ENCODE results near the gene TIPIN. TPM values are rescaled to one million over a fixed set of nuclear protein-coding genes. Genes with fewer than 3 reads are reported as not detected.

The TIPIN gene
- total RNA-seq, 1 experiment from 2014 or later = 22.8 TPM

DNA sequence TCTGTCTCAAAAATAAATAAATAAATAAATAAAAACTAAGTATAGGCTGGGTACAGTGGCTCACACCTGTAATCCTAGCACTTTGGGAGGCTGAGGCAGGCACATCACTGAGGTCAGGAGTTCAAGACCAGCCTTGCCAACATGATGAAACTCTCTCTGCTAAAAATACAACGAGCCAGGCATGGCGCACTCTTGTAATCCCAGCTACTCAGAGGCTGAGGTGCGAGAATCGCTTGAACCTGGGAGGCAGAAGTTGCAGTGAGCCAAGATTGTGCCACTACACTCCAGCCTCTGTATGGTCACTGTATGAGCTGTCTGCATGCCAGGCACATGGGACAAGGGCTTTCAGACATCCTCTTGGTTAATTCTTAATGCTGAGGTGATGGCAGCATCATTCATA lies 28.7 kb downstream of the TIPIN start:
- Mint-ChIP-seq H3K9me3 (ENCODE audit: unreplicated experiment) (no peaks in the 10 kb centered on the region), H3K4me3 (ENCODE audit: unreplicated experiment) (no peak overlapping the region), H3K4me1 (ENCODE audit: low read depth, unreplicated experiment) (no peaks in the 10 kb centered on the region), H3K27ac (ENCODE audit: unreplicated experiment) (no peak overlapping the region), H3K27me3 (ENCODE audit: insufficient read depth, unreplicated experiment) (no peaks in the 10 kb centered on the region), H3K36me3 (ENCODE audit: insufficient read depth, unreplicated experiment) (peaks cover 71% of the 10 kb centered on the region)
- Histone ChIP-seq H3K4me1 (no peaks in the 10 kb centered on the region), H3K27me3 (replicated peaks; ENCODE audit: control insufficient read depth, insufficient read depth, low read length) (no peaks in the 10 kb centered on the region), H3K9me3 (no peaks in the 10 kb centered on the region), H3K36me3 (ENCODE audit: control insufficient read depth, insufficient read depth, low read length) (no peaks in the 10 kb centered on the region; the same call in 1 of the 2 replicates), H3K4me3 (ENCODE audit: low read depth, low read length) (no peak overlapping the region)
- TF ChIP-seq, protein P1, sequence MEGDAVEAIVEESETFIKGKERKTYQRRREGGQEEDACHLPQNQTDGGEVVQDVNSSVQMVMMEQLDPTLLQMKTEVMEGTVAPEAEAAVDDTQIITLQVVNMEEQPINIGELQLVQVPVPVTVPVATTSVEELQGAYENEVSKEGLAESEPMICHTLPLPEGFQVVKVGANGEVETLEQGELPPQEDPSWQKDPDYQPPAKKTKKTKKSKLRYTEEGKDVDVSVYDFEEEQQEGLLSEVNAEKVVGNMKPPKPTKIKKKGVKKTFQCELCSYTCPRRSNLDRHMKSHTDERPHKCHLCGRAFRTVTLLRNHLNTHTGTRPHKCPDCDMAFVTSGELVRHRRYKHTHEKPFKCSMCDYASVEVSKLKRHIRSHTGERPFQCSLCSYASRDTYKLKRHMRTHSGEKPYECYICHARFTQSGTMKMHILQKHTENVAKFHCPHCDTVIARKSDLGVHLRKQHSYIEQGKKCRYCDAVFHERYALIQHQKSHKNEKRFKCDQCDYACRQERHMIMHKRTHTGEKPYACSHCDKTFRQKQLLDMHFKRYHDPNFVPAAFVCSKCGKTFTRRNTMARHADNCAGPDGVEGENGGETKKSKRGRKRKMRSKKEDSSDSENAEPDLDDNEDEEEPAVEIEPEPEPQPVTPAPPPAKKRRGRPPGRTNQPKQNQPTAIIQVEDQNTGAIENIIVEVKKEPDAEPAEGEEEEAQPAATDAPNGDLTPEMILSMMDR (IDR thresholded peaks at IDR 0.05; ENCODE audit: insufficient read depth in 1 of 2, low read depth in 1 of 2, low read length in 1 of 2, severe bottlenecking in 1 of 2, unreplicated experiment in 1 of 2) = no peak
- no peak for DNase-seq
- POLR2A ChIA-PET = no interaction called here
- BruUV-seq (replicated peaks) = no TSS peak
- CTCF ChIA-PET = no interaction called here
- intact Hi-C loops (cut with micrococcal nuclease; ENCODE audit: unreplicated experiment) = no loop called here

DNA sequence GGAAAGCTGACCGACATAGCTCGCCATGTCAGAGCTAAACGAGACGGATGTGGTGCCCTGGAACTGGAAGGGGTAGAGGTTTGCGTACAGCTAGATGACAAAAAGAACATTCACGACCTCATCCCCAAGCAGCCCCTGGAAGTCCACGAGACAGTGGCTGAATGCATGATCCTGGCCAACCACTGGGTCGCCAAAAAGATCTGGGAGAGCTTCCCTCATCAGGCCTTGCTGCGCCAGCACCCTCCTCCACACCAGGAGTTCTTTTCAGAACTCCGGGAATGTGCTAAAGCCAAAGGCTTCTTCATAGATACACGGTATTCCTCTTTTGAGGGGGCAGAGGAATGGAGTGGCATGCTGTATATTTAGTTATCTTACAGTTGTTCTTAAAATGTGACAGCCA lies 30.4 kb downstream of the TIPIN start:
- H3K36me3 ChIP-seq (ENCODE audit: control insufficient read depth, insufficient read depth, low read length) = no peaks in the 10 kb centered on the region; the same call in 1 of the 2 replicates
- H3K4me3 ChIP-seq (ENCODE audit: low read depth, low read length) = no peak overlapping the region
- Mint-ChIP-seq H3K9me3 (ENCODE audit: unreplicated experiment) (no peaks in the 10 kb centered on the region), H3K4me3 (ENCODE audit: unreplicated experiment) (no peak overlapping the region), H3K27ac (ENCODE audit: unreplicated experiment) (no peak overlapping the region), H3K36me3 (ENCODE audit: insufficient read depth, unreplicated experiment) (peaks cover 62% of the 10 kb centered on the region), H3K27me3 (ENCODE audit: insufficient read depth, unreplicated experiment) (no peaks in the 10 kb centered on the region), H3K4me1 (ENCODE audit: low read depth, unreplicated experiment) (no peaks in the 10 kb centered on the region)
- TF ChIP-seq, protein P1 (IDR thresholded peaks at IDR 0.05; ENCODE audit: insufficient read depth in 1 of 2, low read depth in 1 of 2, low read length in 1 of 2, severe bottlenecking in 1 of 2, unreplicated experiment in 1 of 2) = no peak
- DNase-seq = no peak
- CTCF ChIA-PET = no interaction called here
- no TSS peak for BruUV-seq (replicated peaks)
- intact Hi-C loops (cut with micrococcal nuclease; ENCODE audit: unreplicated experiment) = no loop called here
- POLR2A ChIA-PET = no interaction called here
- no peaks in the 10 kb centered on the region for H3K9me3 ChIP-seq
- H3K4me1 ChIP-seq = no peaks in the 10 kb centered on the region
- no peaks in the 10 kb centered on the region for H3K27me3 ChIP-seq (replicated peaks; ENCODE audit: control insufficient read depth, insufficient read depth, low read length)

DNA sequence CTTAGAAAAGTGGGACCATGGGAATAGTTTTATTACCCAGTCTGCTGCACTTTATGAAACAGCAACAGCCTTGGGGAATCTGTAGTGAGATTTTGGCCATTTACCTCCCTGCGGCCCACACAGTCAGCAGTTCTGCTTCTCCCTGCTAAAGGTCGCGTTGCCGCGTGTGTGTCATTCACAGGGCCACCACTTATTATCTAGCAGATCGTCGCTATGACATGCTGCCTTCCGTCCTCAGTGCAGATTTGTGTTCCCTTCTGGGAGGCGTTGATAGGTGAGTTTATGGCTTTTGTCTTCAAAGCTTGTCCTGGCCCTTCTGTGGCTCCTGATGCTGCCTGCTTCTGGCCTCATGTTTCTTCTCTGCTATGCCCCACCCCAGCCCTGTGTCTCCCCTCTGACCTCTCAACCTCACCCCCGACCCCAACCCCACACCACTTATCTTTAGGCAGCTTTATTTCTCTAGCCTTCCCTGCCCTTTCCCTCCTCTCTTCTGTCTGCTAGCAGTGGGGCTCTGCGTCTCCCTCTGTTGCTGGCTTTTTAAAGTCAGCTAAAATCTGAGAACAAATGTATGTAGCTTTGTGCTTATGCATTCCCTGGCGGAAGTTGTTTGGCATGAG lies 33.1 kb downstream of the TIPIN start:
- H3K9me3 ChIP-seq = no peaks in the 10 kb centered on the region
- Mint-ChIP-seq H3K9me3 (ENCODE audit: unreplicated experiment) (no peaks in the 10 kb centered on the region), H3K36me3 (ENCODE audit: insufficient read depth, unreplicated experiment) (peaks cover 50% of the 10 kb centered on the region), H3K4me1 (ENCODE audit: low read depth, unreplicated experiment) (no peaks in the 10 kb centered on the region), H3K27me3 (ENCODE audit: insufficient read depth, unreplicated experiment) (no peaks in the 10 kb centered on the region), H3K27ac (ENCODE audit: unreplicated experiment) (no peak overlapping the region), H3K4me3 (ENCODE audit: unreplicated experiment) (no peak overlapping the region)
- ChIA-PET POLR2A (no interaction called here), CTCF (no interaction called here)
- H3K36me3 ChIP-seq (ENCODE audit: control insufficient read depth, insufficient read depth, low read length) = no peaks in the 10 kb centered on the region
- intact Hi-C loops (cut with micrococcal nuclease; ENCODE audit: unreplicated experiment) = no loop called here
- TF ChIP-seq, protein P1 (IDR thresholded peaks at IDR 0.05; ENCODE audit: insufficient read depth in 1 of 2, low read depth in 1 of 2, low read length in 1 of 2, severe bottlenecking in 1 of 2, unreplicated experiment in 1 of 2) = no peak
- BruUV-seq (replicated peaks) = no TSS peak
- H3K4me3 ChIP-seq (ENCODE audit: low read depth, low read length) = no peak overlapping the region
- no peaks in the 10 kb centered on the region for H3K4me1 ChIP-seq
- DNase-seq = no peak
- H3K27me3 ChIP-seq (replicated peaks; ENCODE audit: control insufficient read depth, insufficient read depth, low read length) = no peaks in the 10 kb centered on the region

All from Caco-2 (cell line).